Measurements from ENCODE around the gene ASPN.

Gene ASPN

DNA sequence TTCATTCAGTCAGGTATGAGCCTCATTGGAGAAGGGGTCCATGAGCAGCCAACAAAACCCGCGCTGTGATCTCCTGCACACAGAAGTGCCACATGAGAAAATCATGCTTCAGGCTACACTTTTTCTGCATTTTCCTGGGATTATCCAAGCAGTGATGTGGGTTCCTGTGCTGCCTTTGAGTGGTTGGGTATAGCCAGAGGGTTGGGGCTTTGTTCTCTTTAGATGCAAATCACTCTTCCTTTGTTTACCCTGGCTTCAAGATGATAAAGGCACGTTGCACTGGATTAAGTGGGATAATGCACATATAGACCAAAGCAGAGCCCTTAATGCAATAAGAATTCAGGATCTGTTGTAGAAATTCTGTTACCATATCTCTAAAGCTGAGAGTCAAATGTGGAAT lies 34.7 kb upstream of the ASPN start:
- Histone ChIP-seq H3K27ac (ENCODE audit: low read length) (peak overlapping the region; percentile 24), H3K27me3 (ENCODE audit: control insufficient read depth, insufficient read depth, low read length) (no peaks in the 10 kb centered on the region), H3K9me3 (ENCODE audit: control insufficient read depth, low read depth, low read length) (no peaks in the 10 kb centered on the region), H3K4me1 (ENCODE audit: control insufficient read depth, low read depth, low read length) (peaks cover 10% of the 10 kb centered on the region), H3K4me3 (ENCODE audit: low read length) (no peak overlapping the region), H3K36me3 (ENCODE audit: control insufficient read depth, low read depth, low read length) (no peaks in the 10 kb centered on the region), H3K9ac (ENCODE audit: low read length) (no peak overlapping the region)

DNA sequence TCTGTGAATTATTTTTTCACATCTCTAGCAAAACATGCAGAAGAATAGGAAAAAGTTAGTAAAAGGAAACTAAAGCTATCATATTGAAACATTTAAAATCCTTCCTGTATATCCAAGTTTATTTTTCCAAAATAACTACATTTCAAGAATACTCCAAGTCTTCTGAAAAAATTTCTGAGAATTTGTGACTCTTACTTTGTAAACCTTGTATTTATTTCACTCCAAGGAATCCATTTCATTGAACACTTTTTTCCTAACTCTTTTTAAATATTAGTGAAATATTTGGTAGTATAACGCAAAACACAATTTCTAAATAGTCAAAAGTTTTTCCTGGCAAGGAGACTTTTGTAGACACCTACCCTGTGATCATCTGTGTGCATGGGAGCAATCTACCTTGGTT lies 34.2 kb upstream of the ASPN start:
- peaks cover 10% of the 10 kb centered on the region for H3K4me1 ChIP-seq (ENCODE audit: control insufficient read depth, low read depth, low read length)
- H3K9ac ChIP-seq (ENCODE audit: low read length), result no peak overlapping the region
- no peaks in the 10 kb centered on the region for H3K9me3 ChIP-seq (ENCODE audit: control insufficient read depth, low read depth, low read length)
- peak overlapping the region; percentile 24 for H3K27ac ChIP-seq (ENCODE audit: low read length)
- H3K4me3 ChIP-seq (ENCODE audit: low read length), result no peak overlapping the region
- no peaks in the 10 kb centered on the region for H3K36me3 ChIP-seq (ENCODE audit: control insufficient read depth, low read depth, low read length)
- H3K27me3 ChIP-seq (ENCODE audit: control insufficient read depth, insufficient read depth, low read length), result no peaks in the 10 kb centered on the region

DNA sequence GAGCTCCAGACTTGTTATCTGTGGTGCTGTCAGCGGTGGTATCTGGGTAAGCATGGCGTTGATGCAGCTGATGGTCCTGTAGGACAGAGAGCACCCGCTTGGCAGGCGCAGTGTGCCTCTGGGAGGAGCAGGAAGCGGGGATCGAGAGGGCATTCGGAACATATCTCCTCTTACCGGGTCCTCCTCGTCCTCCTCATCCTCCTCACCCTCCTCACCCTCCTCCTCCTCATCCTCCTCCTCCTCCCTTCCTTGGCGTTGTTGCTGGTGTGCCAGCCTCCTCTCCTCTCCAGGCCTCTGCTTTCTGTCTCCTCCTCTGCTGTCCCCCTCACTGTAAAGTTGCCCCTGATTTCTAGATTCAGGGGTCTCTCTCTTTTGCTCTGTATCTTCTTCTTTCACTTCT lies 32.3 kb upstream of the ASPN start:
- Histone ChIP-seq H3K27me3 (ENCODE audit: control insufficient read depth, insufficient read depth, low read length) (no peaks in the 10 kb centered on the region), H3K9ac (ENCODE audit: low read length) (no peak overlapping the region), H3K36me3 (ENCODE audit: control insufficient read depth, low read depth, low read length) (no peaks in the 10 kb centered on the region), H3K9me3 (ENCODE audit: control insufficient read depth, low read depth, low read length) (no peaks in the 10 kb centered on the region), H3K4me3 (ENCODE audit: low read length) (no peak overlapping the region), H3K27ac (ENCODE audit: low read length) (no peak overlapping the region), H3K4me1 (ENCODE audit: control insufficient read depth, low read depth, low read length) (peaks cover 10% of the 10 kb centered on the region)

DNA sequence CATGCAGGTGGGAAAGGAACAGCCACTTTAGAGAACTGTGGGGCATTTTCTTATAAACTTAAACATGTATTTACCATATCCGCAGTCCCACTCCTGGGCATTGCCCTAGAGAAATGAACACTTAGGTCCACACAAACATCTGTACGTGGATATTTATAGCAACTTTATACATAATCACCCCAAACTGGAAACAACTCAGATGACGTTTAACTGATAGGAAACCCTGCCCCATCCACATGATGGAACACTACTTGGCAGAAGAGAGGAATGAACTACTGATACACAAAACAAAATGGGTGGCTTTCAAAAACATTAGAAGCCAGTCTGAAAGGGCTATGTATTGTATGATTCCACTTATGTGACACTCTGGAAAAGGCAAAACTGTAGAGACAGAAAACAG lies 31.0 kb upstream of the ASPN start:
- H3K4me3 ChIP-seq (ENCODE audit: low read length), result no peak overlapping the region
- no peaks in the 10 kb centered on the region for H3K9me3 ChIP-seq (ENCODE audit: control insufficient read depth, low read depth, low read length)
- no peak overlapping the region for H3K27ac ChIP-seq (ENCODE audit: low read length)
- H3K36me3 ChIP-seq (ENCODE audit: control insufficient read depth, low read depth, low read length), result no peaks in the 10 kb centered on the region
- H3K4me1 ChIP-seq (ENCODE audit: control insufficient read depth, low read depth, low read length), result peaks cover 10% of the 10 kb centered on the region
- H3K9ac ChIP-seq (ENCODE audit: low read length), result no peak overlapping the region
- no peaks in the 10 kb centered on the region for H3K27me3 ChIP-seq (ENCODE audit: control insufficient read depth, insufficient read depth, low read length)

DNA sequence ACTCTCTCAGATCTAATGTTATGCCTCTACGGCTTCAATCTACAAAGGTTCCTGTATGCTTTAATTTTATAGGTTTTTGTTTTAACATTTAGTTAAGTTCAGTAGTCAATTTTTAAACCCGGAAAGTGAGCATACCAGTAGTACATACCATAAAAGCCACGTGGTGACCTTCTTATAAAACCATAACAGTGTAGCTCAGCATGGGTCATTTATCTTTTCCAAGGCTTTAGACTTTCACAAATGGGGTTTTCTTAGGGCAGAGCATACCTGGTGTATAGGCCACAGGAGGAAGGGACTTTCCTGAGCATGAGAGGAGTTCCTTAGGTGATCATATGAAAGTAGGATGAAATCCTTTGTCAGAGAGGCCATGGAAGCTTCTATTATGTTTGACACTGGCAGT lies 30.3 kb upstream of the ASPN start:
- Histone ChIP-seq H3K9me3 (ENCODE audit: control insufficient read depth, low read depth, low read length) (no peaks in the 10 kb centered on the region), H3K4me1 (ENCODE audit: control insufficient read depth, low read depth, low read length) (peaks cover 10% of the 10 kb centered on the region), H3K27me3 (ENCODE audit: control insufficient read depth, insufficient read depth, low read length) (no peaks in the 10 kb centered on the region), H3K36me3 (ENCODE audit: control insufficient read depth, low read depth, low read length) (no peaks in the 10 kb centered on the region), H3K9ac (ENCODE audit: low read length) (no peak overlapping the region), H3K27ac (ENCODE audit: low read length) (no peak overlapping the region), H3K4me3 (ENCODE audit: low read length) (no peak overlapping the region)

DNA sequence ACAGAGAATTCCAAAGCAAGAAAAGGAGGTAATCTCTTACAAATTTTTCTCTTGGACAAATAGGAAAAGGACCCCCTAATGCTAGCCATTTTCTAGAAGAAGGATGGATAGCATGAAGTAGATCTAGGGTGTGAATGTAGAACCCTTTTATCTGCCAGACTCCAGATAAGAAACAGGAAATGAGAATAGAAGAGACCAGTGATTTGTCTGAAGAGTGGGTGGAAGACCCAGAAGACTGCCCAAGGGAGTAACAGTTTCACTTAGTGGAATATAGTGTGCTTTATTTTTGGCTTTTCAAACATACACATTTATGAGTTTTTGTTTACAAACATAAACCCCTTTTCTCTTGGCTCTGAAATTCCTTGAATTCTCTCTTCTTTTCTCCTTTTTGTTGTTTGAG lies 28.4 kb upstream of the ASPN start:
- Histone ChIP-seq H3K4me1 (ENCODE audit: control insufficient read depth, low read depth, low read length) (no peaks in the 10 kb centered on the region), H3K27me3 (ENCODE audit: control insufficient read depth, insufficient read depth, low read length) (no peaks in the 10 kb centered on the region), H3K9ac (ENCODE audit: low read length) (no peak overlapping the region), H3K36me3 (ENCODE audit: control insufficient read depth, low read depth, low read length) (no peaks in the 10 kb centered on the region), H3K27ac (ENCODE audit: low read length) (no peak overlapping the region), H3K4me3 (ENCODE audit: low read length) (no peak overlapping the region), H3K9me3 (ENCODE audit: control insufficient read depth, low read depth, low read length) (no peaks in the 10 kb centered on the region)

DNA sequence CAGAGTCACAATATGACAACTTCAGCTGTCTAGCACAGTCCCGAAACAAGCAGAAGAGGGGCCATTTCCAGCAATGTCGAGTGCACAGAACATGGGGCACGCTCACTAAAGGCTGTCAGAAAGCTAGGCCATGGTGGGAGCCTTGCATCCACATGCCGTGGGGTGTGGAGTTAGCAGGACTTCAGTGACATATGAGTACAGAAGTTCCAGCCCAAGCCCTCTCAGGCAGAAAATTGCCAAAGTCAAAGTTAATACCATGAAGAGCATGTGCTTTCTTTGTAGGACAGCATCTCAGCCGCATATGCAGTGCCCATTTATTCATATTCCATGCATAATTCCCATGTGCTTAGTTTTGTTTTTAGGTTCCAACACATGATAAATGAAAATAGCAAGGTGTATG lies 26.7 kb upstream of the ASPN start:
- no peaks in the 10 kb centered on the region for H3K9me3 ChIP-seq (ENCODE audit: control insufficient read depth, low read depth, low read length)
- H3K27me3 ChIP-seq (ENCODE audit: control insufficient read depth, insufficient read depth, low read length), result no peaks in the 10 kb centered on the region
- H3K36me3 ChIP-seq (ENCODE audit: control insufficient read depth, low read depth, low read length), result no peaks in the 10 kb centered on the region
- no peak overlapping the region for H3K27ac ChIP-seq (ENCODE audit: low read length)
- H3K4me1 ChIP-seq (ENCODE audit: control insufficient read depth, low read depth, low read length), result no peaks in the 10 kb centered on the region
- H3K9ac ChIP-seq (ENCODE audit: low read length), result no peak overlapping the region
- no peak overlapping the region for H3K4me3 ChIP-seq (ENCODE audit: low read length)

DNA sequence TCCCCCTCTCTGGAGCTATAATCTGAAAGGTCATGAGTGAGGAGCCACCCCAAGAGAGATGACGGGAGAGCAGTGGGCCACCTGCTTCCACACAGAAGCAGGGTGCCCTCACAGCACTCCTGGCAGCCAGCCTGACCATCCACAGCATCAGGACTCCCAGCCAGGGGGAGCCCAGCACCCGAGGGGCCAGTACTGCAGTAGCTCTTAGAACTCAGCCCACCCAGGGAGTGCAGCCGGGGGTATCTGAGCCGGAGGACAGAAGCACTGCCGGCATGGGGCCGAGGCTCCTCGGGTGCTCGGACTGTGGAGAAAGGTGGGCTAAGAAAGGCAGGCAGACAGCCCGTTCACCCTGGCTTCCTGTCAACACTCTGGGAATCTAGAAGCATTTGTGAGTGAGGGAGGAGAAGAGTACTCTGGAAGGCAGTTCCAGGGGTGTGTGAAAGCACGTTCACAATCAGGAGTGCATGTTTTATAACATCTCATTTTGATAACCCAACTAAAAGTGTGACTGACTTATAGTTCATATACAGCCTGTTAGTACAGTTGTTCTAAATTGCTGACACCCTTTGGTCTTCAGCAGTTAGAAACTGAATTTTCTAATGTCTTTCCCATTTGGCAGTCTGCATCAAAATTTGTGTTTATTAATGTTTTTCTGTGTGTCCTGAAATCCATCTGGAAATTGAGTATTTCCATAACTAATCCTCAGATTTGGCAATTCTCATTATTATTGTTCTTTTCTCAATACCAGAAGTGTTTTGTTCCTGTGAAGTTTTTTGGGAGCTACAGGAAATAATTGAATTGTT lies 25.9 kb upstream of the ASPN start:
- Histone ChIP-seq H3K36me3 (ENCODE audit: control insufficient read depth, low read depth, low read length) (no peaks in the 10 kb centered on the region), H3K9me3 (ENCODE audit: control insufficient read depth, low read depth, low read length) (no peaks in the 10 kb centered on the region), H3K27ac (ENCODE audit: low read length) (no peak overlapping the region), H3K27me3 (ENCODE audit: control insufficient read depth, insufficient read depth, low read length) (no peaks in the 10 kb centered on the region), H3K4me3 (ENCODE audit: low read length) (no peak overlapping the region), H3K4me1 (ENCODE audit: control insufficient read depth, low read depth, low read length) (peaks cover 6% of the 10 kb centered on the region), H3K9ac (ENCODE audit: low read length) (no peak overlapping the region)

DNA sequence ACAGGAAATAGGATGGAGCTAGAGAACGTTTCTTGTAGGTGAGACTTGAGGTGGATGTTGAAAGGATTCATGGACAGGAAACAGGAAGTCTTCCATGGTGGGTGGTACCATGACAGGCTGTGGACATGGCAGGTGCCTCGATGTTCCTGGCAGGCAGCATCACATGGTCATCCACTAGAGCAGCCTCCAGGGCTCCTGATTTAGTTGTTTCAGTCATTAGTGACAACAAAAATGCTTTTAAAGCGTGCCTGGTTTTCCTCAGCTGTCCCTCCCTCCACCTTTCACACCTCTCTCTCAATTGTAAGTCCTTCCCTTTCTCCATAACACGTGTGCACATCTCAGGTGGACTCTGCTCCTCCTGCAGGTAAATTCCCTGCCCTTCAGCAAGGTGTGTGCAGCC lies 25.2 kb upstream of the ASPN start:
- H3K36me3 ChIP-seq (ENCODE audit: control insufficient read depth, low read depth, low read length), result no peaks in the 10 kb centered on the region
- H3K9me3 ChIP-seq (ENCODE audit: control insufficient read depth, low read depth, low read length), result no peaks in the 10 kb centered on the region
- H3K27ac ChIP-seq (ENCODE audit: low read length), result no peak overlapping the region
- H3K4me3 ChIP-seq (ENCODE audit: low read length), result no peak overlapping the region
- H3K9ac ChIP-seq (ENCODE audit: low read length), result no peak overlapping the region
- H3K27me3 ChIP-seq (ENCODE audit: control insufficient read depth, insufficient read depth, low read length), result no peaks in the 10 kb centered on the region
- H3K4me1 ChIP-seq (ENCODE audit: control insufficient read depth, low read depth, low read length), result peaks cover 6% of the 10 kb centered on the region

DNA sequence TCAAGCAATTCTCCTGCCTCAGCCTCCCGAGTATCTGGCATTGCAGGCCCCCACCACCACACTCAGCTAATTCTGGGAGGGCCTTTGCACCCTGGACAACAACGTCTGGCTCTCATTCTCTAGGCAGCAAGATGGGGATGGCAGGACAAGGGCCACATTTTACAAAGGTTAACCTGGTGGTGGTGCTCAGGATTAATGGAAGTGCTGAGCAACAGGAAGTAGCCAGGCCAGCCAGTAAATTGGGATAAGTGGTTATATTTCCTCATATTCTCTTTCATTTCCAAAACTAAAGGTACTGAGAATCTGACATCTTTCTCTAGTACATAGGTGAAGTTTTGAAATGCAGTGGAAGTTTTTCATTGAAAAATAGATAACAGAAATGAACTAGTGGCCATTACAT lies 24.7 kb upstream of the ASPN start:
- Histone ChIP-seq H3K36me3 (ENCODE audit: control insufficient read depth, low read depth, low read length) (no peaks in the 10 kb centered on the region), H3K9me3 (ENCODE audit: control insufficient read depth, low read depth, low read length) (no peaks in the 10 kb centered on the region), H3K27me3 (ENCODE audit: control insufficient read depth, insufficient read depth, low read length) (no peaks in the 10 kb centered on the region), H3K4me1 (ENCODE audit: control insufficient read depth, low read depth, low read length) (peaks cover 6% of the 10 kb centered on the region), H3K4me3 (ENCODE audit: low read length) (no peak overlapping the region), H3K9ac (ENCODE audit: low read length) (no peak overlapping the region), H3K27ac (ENCODE audit: low read length) (no peak overlapping the region)

DNA sequence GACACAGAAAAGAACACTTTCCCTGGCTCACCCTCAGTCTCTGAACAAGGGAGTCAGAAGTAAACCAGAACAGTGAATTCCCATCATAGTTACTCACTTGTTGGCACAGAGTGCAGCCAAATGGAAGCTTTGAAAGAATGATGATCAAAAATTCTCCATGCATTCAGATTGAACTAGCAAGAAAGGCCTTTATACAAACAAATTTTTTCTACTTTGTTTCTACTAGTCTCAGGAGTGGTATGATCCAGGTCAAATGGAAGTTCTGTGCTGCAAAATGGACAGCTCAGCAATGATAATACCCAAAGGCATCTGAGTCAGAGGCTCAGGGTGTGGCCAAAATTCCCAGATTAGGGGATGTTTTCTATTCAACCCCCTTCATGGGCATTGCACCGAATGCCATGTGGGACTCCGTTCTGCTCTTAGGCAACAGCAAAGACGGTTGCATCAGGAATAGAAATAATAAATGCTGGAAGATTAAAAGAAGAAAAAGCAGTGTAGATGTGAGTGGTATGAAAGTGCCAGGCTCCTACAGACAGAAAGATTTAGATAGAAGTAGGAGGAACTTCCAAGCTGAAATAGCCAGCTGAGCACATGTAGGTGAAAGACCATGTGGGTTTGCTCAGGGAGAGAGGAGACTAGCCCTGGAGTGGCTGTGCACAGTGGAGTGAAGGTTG lies 24.0 kb upstream of the ASPN start:
- peaks cover 6% of the 10 kb centered on the region for H3K4me1 ChIP-seq (ENCODE audit: control insufficient read depth, low read depth, low read length)
- no peak overlapping the region for H3K4me3 ChIP-seq (ENCODE audit: low read length)
- no peaks in the 10 kb centered on the region for H3K27me3 ChIP-seq (ENCODE audit: control insufficient read depth, insufficient read depth, low read length)
- no peaks in the 10 kb centered on the region for H3K9me3 ChIP-seq (ENCODE audit: control insufficient read depth, low read depth, low read length)
- H3K9ac ChIP-seq (ENCODE audit: low read length), result no peak overlapping the region
- no peak overlapping the region for H3K27ac ChIP-seq (ENCODE audit: low read length)
- no peaks in the 10 kb centered on the region for H3K36me3 ChIP-seq (ENCODE audit: control insufficient read depth, low read depth, low read length)

DNA sequence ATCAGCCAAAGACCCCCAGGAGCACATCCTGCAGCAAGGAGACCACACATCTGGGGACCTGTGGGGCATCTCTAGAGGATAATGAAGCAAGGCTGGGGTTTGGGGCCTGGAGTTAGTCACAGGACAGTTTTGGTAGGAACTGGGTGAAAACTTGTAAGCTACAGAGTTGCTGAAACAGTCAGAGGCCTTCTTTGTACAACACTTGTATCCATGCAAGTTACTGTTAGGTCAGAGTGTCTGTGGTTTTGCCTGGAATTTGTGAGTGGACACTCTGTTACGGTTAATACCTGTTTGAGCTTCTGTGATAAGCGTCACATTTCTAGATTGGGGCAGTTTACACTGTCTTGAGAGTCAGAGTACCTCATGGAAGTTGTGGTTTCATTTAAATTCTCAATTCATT lies 22.6 kb upstream of the ASPN start:
- H3K27me3 ChIP-seq (ENCODE audit: control insufficient read depth, insufficient read depth, low read length), result no peaks in the 10 kb centered on the region
- no peak overlapping the region for H3K27ac ChIP-seq (ENCODE audit: low read length)
- H3K9me3 ChIP-seq (ENCODE audit: control insufficient read depth, low read depth, low read length), result no peaks in the 10 kb centered on the region
- H3K9ac ChIP-seq (ENCODE audit: low read length), result no peak overlapping the region
- H3K4me3 ChIP-seq (ENCODE audit: low read length), result no peak overlapping the region
- H3K36me3 ChIP-seq (ENCODE audit: control insufficient read depth, low read depth, low read length), result no peaks in the 10 kb centered on the region
- H3K4me1 ChIP-seq (ENCODE audit: control insufficient read depth, low read depth, low read length), result peaks cover 6% of the 10 kb centered on the region
